Neural progenitor cell (in vitro differentiated cells): Measurements from ENCODE around the gene BOD1L2.

ENCODE experiments used
- EZH2 ChIP-seq: fragments of 200-600 bp; sonication (generic); IDR thresholded peaks from 2 replicates; pipeline ENCODE4 v1.6.1; 2017; ENCODE audit warnings: antibody characterized with exemption, mild to moderate bottlenecking, moderate library complexity
- EZH2phosphoT487 ChIP-seq: fragments of 200-600 bp; sonication (generic); IDR thresholded peaks from 2 replicates; pipeline ENCODE4 v1.6.1; 2017; ENCODE audit warnings: antibody characterized with exemption
- TF ChIP-seq, protein P1 (sequence below): fragments of 200-600 bp; sonication (generic); IDR thresholded peaks from 2 replicates; pipeline ENCODE4 v1.5.1; 2017; ENCODE audit warnings: antibody characterized with exemption, mild to moderate bottlenecking

DNA sequence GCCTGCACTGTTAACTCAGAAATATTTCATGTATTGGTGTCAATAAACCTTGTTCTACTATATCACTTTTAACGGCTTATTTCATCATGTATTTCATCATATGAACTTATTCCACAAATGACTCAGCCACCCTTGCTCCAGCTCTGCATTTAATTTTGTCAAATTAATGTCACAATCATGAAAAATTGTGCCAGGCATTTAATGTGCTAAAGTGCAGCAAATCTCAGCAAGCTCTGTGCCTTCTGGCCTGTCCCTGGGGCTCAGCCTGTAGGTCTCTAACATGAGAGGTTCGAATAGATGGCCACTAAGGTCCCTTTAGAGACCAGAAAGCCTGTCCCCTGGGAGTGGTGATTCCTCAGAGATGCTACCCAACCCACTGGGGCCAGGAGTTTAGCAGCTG is 28.6 kb downstream of the BOD1L2 start:
- TF ChIP-seq EZH2 (no peak), EZH2phosphoT487 (no peak)
- TF ChIP-seq, protein P1, sequence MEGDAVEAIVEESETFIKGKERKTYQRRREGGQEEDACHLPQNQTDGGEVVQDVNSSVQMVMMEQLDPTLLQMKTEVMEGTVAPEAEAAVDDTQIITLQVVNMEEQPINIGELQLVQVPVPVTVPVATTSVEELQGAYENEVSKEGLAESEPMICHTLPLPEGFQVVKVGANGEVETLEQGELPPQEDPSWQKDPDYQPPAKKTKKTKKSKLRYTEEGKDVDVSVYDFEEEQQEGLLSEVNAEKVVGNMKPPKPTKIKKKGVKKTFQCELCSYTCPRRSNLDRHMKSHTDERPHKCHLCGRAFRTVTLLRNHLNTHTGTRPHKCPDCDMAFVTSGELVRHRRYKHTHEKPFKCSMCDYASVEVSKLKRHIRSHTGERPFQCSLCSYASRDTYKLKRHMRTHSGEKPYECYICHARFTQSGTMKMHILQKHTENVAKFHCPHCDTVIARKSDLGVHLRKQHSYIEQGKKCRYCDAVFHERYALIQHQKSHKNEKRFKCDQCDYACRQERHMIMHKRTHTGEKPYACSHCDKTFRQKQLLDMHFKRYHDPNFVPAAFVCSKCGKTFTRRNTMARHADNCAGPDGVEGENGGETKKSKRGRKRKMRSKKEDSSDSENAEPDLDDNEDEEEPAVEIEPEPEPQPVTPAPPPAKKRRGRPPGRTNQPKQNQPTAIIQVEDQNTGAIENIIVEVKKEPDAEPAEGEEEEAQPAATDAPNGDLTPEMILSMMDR = no peak
